ENCODE results near the gene PRRG4.

- TF ChIP-seq CTCF (conservative IDR thresholded peaks at IDR 0.05) (no peak), EZH2 (IDR thresholded peaks at IDR 0.05; ENCODE audit: low read depth) (no peak)
Observed at GRCh38 chr11:32892355-32893092, 62.8 kb downstream of the PRRG4 start, which contains the start of gene QSER1.

Measured in PC-9 (cell line).